CD4-positive, alpha-beta T cell treated with Interleukin-4 for 1 hour (primary cell): Measurements from ENCODE around the gene RABGAP1L.
"Not testable (repeated sequence)": the region's sequence is repeated elsewhere in the genome, so short reads cannot be mapped to it uniquely, and the experiment has no call there.

Experiments
- DNase-seq, 2 donors: peaks; one replicate each; pipeline ENCODE4 v3.0.0-alpha.2; 2020 to 2022

Gene RABGAP1L

GRCh38 chr1:174623324-174624035 is 464.2 kb downstream of the RABGAP1L start:
- DNase-seq = no peak

- no peak for DNase-seq
Observed at GRCh38 chr1:174626031-174627025, 467.0 kb downstream of the RABGAP1L start.

DNA sequence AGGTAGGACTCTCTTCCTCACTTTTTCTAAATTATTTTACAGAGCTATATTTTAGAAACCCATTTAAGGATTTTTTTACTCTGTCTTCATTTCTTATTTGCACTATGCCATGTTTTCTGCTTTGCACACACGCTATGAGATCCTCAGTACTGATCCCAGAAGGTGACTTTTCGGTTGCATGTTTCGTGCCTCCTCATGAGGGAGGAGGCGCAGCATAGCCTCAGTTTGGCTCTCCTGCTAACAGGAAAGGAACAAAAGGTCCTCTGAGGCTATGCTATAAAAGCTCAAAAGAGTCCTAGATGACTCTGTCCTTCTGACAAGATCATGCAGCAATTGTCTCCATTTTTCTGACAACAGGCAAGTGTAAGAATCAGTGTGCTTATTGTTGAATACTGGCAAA is 478.2 kb downstream of the RABGAP1L start:
- DNase-seq = no peak

GRCh38 chr1:174639461-174639860 is 480.1 kb downstream of the RABGAP1L start:
- no peak for DNase-seq

GRCh38 chr1:174640783-174641182 is 481.5 kb downstream of the RABGAP1L start:
- DNase-seq = no peak

DNA sequence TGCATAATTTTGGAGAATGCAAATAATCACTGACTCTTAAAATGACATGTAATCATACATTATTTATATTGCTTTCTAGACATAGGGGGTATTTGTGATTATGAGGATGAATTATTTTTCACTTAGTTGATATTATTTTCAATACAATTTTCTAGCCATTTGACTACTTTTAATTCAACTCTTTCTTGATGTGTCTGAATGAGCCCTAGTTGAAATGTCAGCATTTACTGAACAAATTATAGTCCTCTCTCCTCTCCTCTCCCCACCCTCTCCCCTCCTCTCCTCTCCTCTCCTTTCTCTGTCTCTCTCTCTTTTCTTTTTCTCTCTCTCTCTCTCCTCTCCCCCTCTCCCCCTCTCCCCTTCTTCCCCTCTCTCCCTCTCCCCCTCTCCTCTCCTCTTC is 483.1 kb downstream of the RABGAP1L start:
- DNase-seq = no peak

GRCh38 chr1:174643206-174643605 is 483.9 kb downstream of the RABGAP1L start:
- DNase-seq = no peak

- DNase-seq = not testable (repeated sequence)
Observed at GRCh38 chr1:174649572-174649971, 490.3 kb downstream of the RABGAP1L start.

DNA sequence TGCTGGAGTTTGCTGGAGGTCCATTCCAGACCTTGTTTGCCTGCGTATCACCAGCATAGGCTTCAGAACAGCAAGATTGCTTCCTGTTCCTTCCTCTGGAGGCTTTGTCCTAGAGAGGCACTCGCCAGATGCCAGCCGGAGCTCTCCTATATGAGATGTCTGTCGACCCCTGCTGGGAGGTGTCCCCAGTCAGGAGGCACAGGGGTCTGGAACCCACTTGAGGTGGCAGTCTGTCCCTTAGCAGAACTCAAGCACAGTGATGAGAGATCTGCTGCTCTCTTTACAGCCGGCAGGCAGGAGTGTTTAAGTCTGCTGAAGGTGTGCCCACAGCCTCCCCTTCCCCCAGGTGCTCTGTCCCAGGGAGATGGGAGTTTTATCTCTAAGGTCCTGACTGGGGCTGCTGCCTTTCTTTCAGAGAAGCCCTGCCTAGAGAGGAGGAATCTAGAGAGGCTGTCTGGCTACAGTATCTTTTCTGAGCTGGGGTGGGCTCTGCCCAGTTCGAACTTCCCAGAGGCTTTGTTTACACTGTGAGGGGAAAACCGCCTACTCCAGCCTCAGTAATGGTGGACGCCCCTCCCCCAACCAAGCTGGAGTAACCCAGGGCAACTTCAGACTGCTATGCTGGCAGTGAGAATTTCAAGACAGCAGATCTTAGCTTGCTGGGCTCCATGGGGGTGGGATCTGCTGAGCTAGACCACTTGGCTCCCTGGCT is 493.4 kb downstream of the RABGAP1L start:
- no peak for DNase-seq

GRCh38 chr1:174654560-174654959 is 495.2 kb downstream of the RABGAP1L start:
- DNase-seq = no peak

DNA sequence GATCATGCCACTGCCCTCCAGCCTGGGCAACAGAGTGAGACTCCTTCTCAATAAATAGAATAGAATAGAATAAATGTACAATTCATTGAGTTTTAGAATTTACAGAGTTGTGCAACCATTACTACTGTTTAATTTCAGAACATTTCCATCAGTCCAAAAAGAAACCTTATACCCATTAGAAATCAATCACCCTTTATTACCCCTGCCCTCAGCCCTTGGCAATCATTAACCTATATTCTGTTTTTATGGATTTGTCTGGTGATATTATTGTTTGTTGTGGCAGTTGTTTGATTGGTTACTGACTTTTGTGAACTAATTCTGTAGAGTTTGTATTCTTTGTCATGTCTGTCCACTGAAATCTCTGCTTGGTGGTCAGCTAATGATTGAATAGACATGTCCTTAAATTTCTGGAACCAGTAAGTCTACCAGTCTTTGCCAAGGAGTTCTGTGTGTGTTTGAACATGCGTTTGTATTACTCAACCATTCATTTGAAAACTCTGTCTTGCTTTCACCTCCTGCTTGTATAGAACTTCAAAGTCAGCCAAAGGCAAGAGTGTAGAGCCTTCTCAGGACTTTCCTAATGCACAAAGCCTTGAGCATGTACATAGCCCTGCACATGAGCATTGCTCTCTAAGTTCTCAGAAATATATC is 497.2 kb downstream of the RABGAP1L start:
- no peak for DNase-seq

- DNase-seq = no peak
Observed at GRCh38 chr1:174657411-174657810, 498.1 kb downstream of the RABGAP1L start.

- no peak for DNase-seq
Observed at GRCh38 chr1:174657893-174658292, 498.6 kb downstream of the RABGAP1L start.

- DNase-seq = no peak
Observed at GRCh38 chr1:174659823-174660222, 500.5 kb downstream of the RABGAP1L start.

- no peak for DNase-seq
Observed at GRCh38 chr1:174660476-174660875, 501.2 kb downstream of the RABGAP1L start.

DNA sequence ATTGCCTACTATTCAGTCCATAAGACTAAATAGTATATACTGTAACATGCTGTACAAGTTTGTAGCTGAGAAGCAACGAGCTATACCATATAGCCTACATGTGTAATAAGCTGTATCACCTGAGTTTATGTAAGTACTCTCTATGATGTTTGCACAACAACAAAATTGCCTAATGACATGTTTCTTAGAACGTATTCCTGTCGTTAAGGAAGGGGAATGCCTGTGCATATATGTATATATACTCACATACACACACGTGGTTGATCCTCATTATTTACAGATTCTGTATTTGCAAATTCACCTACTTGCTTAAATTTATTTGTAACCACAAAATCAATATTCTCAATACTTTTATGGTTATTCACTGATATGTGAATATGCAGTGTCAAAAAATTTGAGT is 504.0 kb downstream of the RABGAP1L start:
- DNase-seq = no peak

DNA sequence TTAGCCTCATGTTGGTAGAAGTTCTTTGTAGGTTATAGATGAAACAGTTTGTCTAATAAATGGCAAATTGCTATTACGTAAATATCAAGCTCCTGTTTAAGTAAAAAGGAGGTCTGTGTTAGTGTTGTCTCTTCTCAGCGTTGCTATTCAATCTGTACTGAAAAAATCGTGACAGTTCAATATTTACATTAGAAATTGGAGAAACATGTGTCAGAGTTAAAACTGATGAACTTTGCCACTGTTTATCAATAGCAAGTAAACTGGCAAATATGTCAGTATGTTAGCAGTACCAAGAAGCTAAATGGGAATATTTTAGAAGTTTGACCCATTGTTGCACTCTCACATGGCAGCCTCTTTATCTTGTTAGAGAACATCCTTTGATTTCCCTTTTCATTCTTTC is 506.9 kb downstream of the RABGAP1L start:
- DNase-seq = no peak

GRCh38 chr1:174671826-174672225 is 512.5 kb downstream of the RABGAP1L start:
- DNase-seq = no peak

- no peak for DNase-seq
Observed at GRCh38 chr1:174676856-174677255, 517.5 kb downstream of the RABGAP1L start.

- DNase-seq = no peak
Observed at GRCh38 chr1:174678657-174679056, 519.3 kb downstream of the RABGAP1L start.

DNA sequence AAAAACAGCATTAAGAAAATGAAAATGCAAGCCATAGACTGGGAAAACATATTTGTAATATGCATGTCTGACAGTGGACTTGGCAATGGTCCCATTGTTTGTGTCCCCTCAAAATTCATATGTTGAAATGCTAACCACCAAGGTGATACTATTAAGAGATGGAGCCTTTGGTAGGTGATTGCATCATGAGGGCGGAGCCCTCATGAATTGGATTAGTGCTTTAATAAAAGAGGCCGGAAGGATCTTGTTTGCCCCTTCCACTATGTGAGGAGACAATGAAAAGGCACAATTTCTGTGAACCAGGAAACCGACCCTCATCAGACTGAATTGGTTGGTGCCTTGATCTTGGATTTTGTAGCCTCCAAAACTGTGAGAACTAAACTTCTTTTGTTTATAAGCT is 520.8 kb downstream of the RABGAP1L start:
- no peak for DNase-seq

DNA sequence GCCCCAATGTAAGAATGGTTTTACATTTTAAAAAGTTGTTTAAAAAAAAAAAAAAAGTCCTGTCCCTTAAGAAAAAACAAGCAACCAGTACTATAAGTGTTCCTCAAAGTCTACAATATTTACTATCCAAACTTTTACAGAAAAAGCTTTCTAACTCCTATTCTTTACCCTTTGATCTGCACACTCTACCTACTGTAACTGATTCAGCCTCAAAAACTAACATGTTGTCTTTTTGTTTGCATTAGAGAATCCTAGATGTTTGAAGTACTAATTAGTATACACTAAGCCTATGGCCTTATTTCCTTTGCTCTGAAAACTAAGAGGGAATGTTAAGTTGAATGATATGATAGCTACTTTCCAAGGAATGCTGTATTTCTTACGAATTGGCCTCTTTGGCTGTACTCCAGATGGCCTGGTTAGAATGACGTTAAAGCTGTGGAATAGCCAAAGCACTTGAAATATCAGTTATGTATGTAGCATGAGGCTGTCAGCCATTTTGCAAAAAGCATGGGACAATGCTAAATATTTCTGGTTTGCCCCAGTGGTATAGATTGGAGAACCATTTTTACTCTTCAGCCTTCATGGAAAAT is 523.2 kb downstream of the RABGAP1L start:
- no peak for DNase-seq
